CD4-positive, alpha-beta T cell treated with Interleukin-4 for 1 hour (primary cell): ENCODE results near the gene TXNL1.
"Not testable (repeated sequence)": the region's sequence is repeated elsewhere in the genome, so short reads cannot be mapped to it uniquely, and the experiment has no call there.

ENCODE experiments used
- DNase-seq, 2 donors: peaks; one replicate each; pipeline ENCODE4 v3.0.0-alpha.2; 2020 to 2022

Gene TXNL1

DNA sequence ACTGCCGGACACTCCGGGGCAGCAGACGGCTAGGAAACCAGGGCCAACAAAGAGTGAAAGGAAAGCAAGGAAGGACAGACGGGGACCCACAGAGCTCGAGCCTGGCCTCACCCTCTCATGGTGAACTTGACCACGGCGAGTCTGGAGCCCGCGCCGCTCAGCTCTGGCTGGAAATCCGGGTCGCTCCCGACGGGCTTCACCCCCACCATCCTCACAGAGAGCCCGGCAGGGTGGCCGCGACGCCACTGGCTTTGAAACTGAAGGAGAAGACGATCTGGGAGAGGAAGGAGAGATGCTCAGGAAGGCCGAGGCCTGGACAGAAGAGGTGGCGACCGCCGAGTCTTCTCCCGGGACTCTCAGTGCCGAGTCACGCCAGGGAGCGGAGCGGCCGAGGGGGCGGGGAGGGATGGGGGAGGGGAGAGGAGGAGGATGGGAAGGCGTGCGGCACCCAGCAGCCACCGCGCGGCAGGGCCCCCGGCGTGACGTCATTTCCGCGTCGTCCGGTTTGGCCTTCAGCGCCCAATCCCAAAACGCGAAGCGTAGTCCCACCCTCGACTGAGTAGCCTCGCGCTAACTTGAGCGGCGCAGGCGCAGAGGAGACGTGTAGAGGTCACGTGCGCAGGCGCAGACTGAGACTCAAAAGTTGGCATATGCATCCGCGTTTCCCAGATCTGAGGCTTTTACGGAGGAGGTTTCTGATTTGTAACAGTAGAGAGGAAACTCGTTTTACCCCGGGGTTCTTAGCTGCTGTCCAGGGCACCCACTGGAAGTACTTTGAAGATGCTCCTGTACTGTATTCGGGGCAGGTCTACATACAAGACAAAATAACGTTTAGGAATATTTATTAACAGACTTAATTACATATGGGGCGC, at the start of gene TXNL1:
TXNL1 (minus strand) TSS at position 361 of the 872 bp plus-strand sequence; CDS start at position 209, 152 bp downstream.
- DNase-seq, result peak; percentile 99

DNA sequence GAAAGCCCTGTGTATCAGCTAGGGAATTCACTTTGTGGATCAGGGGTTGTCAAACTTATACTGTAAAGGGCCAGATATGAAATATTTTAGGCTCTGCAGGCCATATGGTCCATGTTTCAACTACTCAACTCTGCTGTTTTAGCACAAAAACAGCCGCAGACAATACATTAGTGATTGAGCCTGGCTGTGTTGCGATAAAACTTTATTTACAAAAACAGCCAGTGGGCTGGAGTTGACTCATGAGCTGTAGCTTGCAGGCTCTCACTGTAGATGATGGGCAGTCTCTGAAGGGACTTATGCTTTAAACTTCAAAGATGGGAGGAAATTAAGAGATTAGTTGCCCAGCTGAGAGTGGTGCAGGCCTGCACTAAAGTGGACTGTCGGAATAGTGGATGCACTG, 45.9 kb upstream of the TXNL1 start:
- DNase-seq, result no peak

DNA sequence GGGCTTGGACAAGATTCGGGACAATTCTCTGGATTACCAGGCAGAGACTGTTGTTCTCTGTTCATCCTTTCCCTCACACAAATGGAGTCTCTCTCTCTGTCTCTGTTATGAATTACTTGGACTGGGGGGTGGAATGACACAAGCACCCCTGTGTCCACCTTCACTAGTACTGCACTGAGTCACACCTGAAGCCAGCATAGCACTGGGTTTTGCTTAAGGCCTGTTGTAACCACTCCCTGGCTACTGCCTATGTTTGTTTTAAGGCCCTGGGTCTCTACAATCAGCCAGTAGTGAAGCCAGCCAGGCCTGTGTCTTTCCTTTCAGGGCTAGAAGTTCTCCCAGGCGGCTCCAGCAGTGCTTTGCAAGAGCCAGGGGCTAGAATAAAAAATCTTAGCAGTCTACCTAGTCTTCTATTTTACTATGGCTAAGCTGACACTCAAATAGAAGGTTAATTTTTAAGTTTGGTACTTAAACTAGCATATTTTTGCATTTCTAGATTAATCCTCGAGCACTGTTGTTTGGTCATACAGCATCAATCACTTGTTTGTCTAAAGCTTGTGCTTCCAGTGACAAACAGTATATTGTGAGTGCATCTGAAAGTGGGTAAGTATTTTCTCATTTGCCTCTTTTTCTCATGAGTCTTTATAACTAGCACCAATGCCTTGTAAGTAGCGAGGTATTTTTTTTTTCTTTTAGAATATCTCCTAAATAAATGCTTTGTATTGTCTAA, 40.6 kb upstream of the TXNL1 start:
- no peak for DNase-seq

DNA sequence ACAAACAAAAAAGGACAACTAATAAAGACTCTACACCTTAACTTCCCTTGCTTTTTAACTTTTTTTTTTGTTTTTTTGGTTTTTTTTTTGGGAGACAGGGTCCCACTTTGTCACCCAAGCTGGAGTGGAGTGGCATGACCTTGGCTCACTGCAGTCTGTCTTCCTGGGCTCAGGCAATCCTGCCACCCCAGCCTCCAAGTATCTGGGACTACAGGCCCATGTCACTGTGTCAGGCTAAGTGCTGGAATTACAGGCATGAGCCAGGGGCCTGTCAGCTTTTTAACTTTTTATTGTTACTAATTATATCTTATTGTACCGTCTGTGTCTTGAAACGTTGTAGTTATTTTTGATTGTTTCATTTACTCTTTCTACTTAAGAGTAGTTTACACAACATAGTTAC, 38.2 kb upstream of the TXNL1 start:
- no peak for DNase-seq

DNA sequence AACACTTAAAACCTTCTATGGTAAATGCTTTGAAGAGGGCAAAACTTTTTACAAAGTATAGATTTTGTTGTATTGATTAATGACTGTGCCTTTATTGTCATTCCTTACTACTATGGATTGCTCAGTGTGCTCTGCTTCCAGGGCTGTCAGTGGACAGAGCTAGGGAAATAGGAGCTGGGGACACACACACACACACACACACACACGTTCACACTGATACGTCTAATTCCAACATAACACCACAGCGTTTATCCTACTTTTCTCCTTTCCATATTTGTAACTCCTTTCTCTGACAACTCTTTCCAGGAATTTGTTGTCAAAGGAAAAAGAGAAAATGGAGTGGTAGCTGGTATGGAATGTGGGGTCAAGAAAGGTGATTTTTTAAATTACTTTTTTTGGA, 34.6 kb upstream of the TXNL1 start:
- DNase-seq, result no peak

DNA sequence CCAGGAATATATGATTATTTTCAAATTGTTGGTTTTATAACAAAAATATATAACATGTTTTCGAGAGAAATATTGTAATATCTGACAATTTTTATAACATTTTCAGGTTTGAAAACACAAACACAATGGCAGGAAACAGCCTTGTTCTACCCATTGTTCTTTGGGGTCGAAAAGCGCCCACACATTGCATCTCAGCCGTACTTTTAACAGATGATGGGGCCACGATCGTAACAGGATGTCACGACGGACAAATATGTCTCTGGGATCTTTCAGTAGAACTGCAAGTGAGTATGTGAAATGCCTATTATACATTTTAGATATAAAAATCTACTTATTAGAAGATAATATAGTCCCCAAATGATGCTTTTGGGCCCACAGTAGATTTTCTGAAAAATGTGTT, 34.0 kb upstream of the TXNL1 start:
- DNase-seq, result no peak

DNA sequence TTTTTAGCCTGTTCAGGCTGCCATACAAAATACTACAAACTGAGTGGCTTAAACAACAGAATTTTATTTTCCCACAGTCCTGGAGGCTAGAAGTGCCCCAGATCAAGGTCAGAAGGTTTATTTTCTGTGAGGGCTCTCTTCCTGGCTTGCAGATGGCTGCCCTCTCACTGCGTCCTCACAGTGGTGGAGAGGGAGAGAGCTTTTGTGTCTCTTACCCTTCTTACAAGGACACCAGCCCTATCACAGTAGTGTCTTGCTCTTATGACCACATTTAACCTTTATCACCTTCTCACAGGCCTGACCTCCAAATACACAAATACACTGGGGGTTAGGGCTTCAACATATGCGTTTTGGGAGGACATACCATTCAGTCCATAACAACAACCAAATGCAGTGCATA, 24.5 kb upstream of the TXNL1 start:
- no peak for DNase-seq

DNA sequence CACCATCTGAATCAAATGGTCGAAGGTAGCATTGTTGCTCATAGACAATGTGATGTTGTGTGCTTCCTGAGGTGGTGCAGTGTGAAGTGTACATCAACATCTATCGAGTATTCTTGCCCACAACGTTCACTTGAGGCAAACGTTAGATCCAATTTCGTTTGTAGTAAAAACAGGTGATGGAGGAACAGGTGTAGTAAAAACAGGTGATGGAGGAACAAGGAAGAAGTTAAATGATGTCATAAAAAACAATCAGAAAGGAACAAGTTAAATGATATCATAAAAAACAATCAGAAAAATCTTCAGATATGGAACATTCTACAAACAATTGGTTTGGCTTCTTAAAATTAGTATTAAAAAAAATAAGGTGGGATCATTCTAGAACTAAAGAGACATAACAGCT, 24.1 kb upstream of the TXNL1 start:
- DNase-seq, result no peak

DNA sequence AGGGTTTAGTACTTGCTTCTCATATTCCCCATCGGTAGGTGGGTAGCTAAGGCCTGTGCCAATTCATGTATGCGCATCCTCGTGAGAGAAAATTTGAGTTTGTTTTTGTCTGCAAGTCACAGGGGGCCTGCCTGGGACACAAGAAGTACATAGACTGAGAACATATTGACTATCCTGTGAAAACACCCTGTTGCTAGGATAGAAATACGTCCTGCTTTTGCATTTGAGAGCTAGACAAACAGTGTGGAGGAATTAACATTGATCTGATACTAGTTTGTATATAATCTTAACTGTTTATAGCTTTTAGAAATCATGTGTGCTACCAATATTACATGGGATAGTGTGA, 23.6 kb upstream of the TXNL1 start:
- no peak for DNase-seq

DNA sequence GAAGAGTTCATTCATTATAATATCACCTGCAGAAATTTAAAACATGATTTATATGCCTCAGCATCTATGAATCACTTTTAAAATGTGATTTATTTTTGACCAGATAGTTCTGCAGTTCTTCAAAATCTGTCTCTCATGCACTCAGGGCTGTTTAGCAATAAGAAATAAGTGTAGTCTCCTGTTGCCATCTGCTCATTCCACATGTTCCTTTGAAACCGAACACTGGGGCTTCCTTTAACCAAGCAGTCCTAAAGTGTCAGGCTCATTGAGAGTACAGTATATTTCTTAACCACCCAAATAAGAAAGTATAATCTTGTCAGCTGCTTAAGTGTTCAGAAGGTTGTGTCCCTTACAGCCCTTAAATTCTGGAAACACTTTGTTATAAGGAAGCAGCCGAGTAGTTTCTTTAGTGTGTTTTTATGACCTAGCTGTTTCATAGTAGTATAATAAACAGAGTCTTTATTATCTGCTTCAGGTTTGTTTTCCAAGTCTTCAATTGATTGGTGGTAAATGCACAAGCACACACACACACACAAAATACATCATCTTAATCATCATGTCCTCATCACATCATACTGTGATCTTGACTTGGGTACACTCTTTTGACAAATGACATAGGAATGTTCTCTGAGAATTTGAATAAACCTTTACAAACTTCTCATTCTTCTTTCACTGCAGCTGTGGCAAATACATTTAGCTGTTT, 23.1 kb upstream of the TXNL1 start:
- no peak for DNase-seq

DNA sequence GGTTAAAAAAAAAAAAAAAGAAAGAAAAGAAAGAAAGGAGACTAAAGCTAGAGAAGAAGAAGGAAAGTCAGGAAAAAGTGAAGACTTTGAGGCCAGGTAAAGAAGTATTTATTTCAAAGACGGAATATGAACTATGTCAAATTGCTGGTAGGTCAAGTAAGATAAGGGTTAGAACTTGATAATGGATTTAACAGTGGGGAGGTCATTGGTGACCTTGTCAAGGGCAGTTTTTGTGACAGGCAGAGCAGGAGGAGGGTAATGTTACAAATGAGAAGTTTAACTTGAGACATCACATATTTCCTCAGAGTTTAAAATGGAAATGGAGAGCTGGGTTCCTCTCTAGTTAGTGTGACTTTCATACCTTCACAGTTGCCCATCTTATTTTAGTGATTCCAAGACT, 22.3 kb upstream of the TXNL1 start:
- DNase-seq, result no peak

DNA sequence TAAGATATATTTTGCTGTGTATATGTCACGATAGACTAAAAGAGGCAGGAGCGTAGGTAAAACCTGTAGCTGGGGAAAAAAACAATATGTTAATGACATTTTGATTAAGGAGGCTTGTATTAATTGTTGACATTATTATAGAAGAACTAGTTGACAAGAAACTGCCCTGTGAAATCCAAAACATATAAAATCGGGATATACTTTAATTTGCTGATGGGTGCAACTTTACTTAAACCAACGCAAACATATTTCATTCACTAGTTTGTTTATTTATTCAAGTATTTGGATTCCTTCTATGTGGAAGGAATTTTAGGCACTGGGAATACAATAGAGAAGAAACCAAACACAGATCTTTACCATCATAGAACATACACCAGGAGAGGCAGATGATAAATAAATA, 20.7 kb upstream of the TXNL1 start:
- no peak for DNase-seq

DNA sequence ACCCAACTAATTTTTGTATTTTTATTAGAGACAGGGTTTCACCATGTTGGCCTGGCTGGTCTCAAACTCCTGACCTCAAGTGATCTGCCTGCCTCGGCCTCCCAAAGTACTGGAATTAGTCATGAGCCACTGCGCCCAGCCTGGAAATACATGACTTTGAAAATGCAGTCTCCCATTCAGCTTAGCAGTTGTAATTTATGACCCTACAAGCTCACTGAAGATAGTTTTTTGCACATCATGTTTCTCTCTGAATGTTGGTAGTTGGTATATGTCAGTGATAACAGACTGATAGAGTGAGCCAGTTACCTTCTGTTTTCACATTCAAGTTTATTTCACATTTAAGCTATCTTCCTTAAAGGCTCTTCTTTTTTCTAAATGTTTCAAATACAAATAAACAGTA, 19.9 kb upstream of the TXNL1 start:
- no peak for DNase-seq

DNA sequence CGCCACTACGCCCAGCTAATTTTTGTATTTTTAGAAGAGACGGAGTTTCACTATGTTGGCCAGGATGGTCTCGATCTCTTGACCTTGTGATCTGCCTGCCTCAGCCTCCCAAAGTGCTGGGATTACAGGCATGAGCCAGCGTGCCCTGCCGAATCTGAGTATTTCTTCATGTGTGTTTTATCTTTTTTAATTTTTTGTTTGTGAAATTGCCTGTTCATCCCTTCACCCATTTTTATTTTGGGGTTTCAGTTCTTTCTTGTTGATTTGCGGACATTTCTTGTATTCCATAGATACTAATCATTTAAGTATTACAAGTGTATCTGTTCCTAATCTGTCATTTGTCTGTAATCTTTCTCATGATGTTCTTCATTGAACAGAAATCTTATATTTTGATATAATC, 15.9 kb upstream of the TXNL1 start:
- not testable (repeated sequence) for DNase-seq

DNA sequence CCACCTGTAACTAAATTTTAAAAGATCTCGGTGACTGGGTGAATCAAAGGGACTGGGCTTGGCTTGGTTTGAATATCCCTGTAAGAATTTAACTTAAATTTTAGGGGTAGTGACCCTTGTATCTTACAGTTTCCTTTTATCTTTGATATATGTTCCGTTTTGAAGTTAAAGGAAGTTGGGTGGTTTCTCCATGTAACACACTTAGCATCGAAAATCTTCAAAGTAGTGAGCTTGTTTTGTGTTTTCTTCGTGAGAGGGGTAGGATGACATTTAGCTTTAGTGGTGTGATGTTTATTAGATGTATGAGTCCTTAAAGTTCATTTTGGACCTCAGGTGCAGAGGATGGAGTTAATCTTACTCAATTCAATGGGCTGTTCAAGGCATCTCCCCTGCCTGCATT, 14.4 kb upstream of the TXNL1 start:
- DNase-seq, result peak in 1 of 2 donors; percentile 31

DNA sequence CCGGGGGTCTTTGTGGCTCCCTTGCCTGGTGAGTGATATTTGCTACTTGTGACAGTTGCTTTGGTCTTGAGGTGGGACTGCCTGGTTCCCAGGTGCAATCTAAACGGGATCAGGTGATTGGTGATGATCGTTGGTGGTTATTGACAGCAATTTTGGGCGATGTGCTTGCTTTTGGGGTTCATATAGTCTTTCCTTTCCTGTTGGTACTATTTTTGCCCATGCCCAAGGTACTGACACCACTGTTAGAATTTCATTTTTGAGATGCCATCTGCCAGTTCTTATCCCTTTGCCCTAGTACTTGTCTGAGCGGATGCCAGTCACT, 13.3 kb upstream of the TXNL1 start:
- DNase-seq, result no peak

DNA sequence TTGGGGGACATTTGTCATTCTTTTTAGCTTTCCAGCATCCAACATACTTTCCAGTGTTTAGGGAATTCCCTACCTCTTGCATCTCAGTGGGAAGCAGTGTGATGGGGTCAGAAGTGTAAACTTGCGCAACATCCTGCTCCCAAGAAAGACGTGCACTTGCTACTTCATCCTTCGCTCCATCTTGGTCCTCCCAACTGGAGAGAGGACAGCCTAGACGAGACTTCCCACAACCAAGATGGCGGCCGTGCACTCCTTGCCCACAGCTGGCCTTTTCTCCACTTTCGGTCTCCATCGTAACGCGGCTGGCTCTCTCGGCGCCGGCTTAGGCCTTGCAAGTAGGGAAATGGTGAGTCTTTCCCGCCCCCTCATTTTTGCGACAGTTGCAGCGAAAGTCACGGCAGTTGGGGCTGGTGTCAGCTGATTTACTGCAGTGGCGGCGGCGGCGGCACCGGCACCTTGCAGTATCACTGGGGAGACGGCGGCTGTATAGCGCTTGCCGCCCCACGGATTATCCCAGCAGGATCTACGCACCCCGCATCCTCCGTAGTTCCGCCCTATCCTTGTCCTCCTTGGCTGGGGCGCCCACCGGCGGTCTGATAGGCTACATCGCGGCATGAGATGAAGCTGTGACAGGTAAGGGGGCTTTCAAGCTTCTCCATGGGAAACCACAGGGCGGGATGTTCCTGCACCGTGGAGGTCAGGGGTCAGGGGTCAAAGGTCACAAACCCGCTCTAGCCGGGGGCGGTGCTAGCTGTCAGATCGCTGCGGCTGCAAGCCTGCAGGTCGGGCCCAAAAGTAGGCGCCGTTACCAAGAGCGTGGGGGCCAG, 12.8 kb upstream of the TXNL1 start, which contains the start of gene WDR7:
WDR7 (plus strand) TSS at position 416 of the 827 bp plus-strand sequence. CDS start 21,157 bp downstream, outside the sequence.
- peak; percentile 97 for DNase-seq

DNA sequence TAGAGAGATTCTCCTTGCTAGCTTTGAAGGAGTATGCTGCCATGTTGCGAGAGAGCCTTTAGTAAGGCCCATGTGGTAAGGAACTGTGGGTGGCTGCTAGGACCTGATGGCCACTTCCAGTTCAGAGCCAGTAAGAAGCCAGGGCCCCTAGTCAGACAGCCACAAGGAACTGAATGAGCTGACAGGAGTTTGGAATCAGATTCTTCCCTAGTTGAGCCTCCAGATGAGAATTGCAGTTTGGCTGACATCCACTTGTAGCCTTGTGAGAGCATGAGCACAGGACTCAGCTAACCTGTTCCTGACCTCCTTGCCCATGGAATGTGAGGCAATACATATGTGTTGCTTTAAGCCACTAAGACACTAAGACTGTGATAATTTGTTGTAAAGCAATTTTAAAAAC, 11.6 kb upstream of the TXNL1 start:
- no peak for DNase-seq

DNA sequence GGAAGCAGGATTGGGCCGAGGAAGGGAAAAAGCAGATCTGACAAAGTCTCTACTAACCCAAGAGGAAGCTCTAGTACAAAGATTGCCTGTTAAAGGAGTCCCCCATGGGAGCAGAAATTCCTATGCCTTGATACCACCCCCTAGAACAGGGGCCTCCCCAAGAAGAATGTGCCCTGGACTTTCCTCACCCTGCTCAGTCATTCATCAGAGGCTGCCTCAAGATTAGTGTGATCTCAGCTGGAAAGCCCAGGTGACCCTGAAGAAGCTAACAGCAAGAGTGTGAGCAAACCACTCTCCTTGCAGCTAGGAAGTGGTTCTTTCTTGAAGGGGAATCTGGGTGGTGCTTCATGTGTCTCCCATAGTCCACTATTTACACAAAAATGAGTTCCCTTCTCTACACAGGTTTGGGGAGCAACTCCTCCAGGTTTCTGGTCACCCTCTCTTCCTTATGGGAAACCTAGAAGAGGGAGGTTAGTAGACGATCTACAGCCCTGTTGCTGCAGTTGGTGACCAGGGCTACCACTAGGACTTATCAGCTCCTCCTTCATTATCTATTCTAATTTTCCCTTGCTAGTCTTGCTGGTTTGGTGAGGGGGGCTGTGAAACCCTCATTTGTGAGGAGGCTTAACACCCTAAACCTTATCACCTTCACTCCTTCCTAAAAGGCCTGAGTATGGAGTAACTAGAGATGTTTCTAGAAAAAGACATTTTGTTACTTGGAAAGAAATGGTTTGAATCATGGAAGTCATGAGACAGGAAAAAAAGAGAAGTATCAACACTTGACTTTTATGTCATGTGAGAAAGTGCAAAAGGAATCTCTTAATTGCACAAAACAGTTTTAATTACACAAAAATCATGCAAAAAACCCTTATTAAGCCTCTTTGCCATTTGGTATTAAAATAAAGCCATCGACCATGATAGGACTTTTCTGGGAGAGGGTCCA, 9.8 kb upstream of the TXNL1 start:
- no peak for DNase-seq

DNA sequence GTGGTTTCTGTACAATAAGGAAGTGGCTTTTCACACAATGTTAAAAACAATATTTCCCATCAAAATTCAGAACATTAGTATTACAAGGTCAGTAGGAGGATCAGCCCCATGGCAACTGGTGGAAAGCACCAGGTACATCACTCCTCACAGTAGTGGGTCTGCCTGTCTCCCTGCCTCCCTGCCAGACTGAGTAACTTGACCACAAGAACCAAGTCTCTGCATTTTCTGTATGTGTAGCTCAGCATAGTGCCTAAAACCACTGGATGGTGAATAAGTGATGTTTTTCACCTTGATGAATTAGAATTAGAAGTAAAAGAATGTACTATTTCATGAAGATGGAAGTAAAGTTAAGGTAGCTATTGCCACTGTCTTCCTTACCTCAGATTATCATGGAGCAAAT, 8.7 kb upstream of the TXNL1 start:
- no peak for DNase-seq

DNA sequence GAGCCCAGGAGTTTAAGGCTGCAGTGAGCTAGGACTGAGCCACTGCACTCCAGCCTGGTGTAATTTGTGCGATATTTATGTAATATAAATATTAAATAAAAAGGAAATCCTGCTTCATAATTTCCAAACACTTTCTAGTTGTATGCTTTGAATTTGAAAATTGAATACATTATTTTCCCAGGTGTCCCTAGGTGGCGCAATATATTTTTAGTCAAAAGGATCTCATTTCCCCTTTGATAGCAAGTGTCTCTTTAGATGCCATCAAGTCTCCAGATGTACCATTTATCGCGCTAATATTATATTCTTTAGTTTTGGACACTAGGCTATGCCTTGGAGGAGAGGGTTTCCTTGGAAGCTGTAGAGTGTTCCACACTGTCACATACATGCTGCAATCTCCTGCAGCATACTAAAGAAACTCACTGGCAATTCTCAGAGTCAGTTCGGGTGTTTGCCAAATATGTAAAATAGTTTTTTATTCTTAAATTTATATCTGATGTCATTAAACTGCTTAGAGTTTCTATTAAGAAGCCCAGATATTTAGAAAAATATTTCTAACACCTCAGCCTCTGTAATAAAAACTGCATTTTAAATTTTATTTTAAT, 7.1 kb upstream of the TXNL1 start:
- DNase-seq, result peak in 1 of 2 donors; percentile 59
